K562 (cell line): ENCODE results near the gene ACER1. TPM values are rescaled to one million over a fixed set of nuclear protein-coding genes. Genes with fewer than 3 reads are reported as not detected.

Experiments used
- ETV1 ChIP-seq: fragments of 450-650 bp; conservative IDR thresholded peaks from 2 replicates; pipeline ENCODE4 v1.6.1; 2016; ENCODE audit warnings: missing genetic modification characterization, control low read depth, low read depth, missing compliant biosample characterization
- MLLT1 ChIP-seq, 2 experiments: fragments of 450-650 bp; IDR thresholded peaks; 2 replicates each; pipeline ENCODE4 v1.6.1; 2016
- MYNN ChIP-seq, 2 experiments: sonication (generic); formaldehyde crosslinking in 1 of 2; IDR thresholded peaks; 2 replicates each; pipeline versions ENCODE4 v1.5.0 to v1.6.1; 2016 to 2020; ENCODE audit warnings: antibody characterized with exemption in 1 of 2, missing genetic modification reagents in 1 of 2
- NBN ChIP-seq: fragments of 450-650 bp; IDR thresholded peaks from 2 replicates; pipeline ENCODE4 v1.6.1; 2016; ENCODE audit warnings: low read depth, mild to moderate bottlenecking
- PBX2 ChIP-seq, 2 experiments: IDR thresholded peaks in 1 of 2; conservative IDR thresholded peaks in 1 of 2; 2 replicates each; pipeline ENCODE4 v1.6.1; 2016; ENCODE audit warnings: low read depth in 2 of 2, mild to moderate bottlenecking in 1 of 2, missing compliant biosample characterization in 1 of 2, missing genetic modification characterization in 1 of 2, moderate library complexity in 1 of 2
- PKNOX1 ChIP-seq: fragments of 450-650 bp; IDR thresholded peaks from 2 replicates; pipeline ENCODE4 v1.6.1; 2016
- PRDM10 ChIP-seq: fragments of 450-650 bp; IDR thresholded peaks from 2 replicates; pipeline ENCODE4 v1.6.1; 2018; ENCODE audit not compliant: partially characterized antibody
- TCFL5 ChIP-seq: fragments of 250-450 bp; sonication (Bioruptor Pico); conservative IDR thresholded peaks from 2 replicates; pipeline ENCODE4 v1.6.1; 2021; ENCODE audit warnings: mild to moderate bottlenecking, moderate library complexity, matching md5 sums
- ZBTB11 ChIP-seq, 3 experiments: fragments of 200-800 bp in 1 of 3; fragments of 250-450 bp in 1 of 3; fragments of 450-650 bp in 1 of 3; sonication (Bioruptor Pico) in 1 of 3; sonication (Bioruptor generic) in 1 of 3; formaldehyde crosslinking in 1 of 3; IDR thresholded peaks; 2 replicates each; pipeline versions ENCODE4 v1.6.1 to v1.8.0; 2016 to 2022; ENCODE audit warnings: mild to moderate bottlenecking in 2 of 3, missing genetic modification characterization in 2 of 3, missing compliant biosample characterization in 1 of 3, moderate library complexity in 1 of 3
- ZNF12 ChIP-seq: sonication (generic); formaldehyde crosslinking; IDR thresholded peaks from 2 replicates; pipeline ENCODE4 v1.4.0; 2020; ENCODE audit warnings: mild to moderate bottlenecking, missing genetic modification reagents
- ZNF133 ChIP-seq: fragments of 250-450 bp; sonication (Bioruptor Pico); IDR thresholded peaks from 2 replicates; pipeline ENCODE4 v1.4.0; 2020; ENCODE audit warnings: mild to moderate bottlenecking
- polyA plus RNA-seq, 8 experiments: library from polyadenylated mRNA; depleted of rRNA in 4 of 8; stranded (reverse) in 5 of 8; unstranded in 3 of 8; fragments of >200 nt; fragmentation: Nextera tagmentation in 2 of 8; fragmentation: Illumina TruSeq in 1 of 8; extraction: Ambion mirVana in 2 of 8; extraction: Trizol in 1 of 8; gene quantifications; 2 replicates each; pipeline versions ENCODE4 v1.2.1 to v1.2.3, GENCODE V29; 2011 to 2014; ENCODE audit warnings: inconsistent platforms in 1 of 8, missing spikeins in 1 of 8
- total RNA-seq, 7 experiments: library from RNA; depleted of rRNA in 6 of 7; stranded (reverse); fragments of >200 nt in 6 of 7; fragmentation: Illumina TruSeq in 2 of 7; extraction: Trizol in 2 of 7; gene quantifications; 2 replicates each; pipeline versions ENCODE4 v1.2.1 to v1.2.3, GENCODE V29; 2011 to 2021; ENCODE audit warnings: low replicate concordance in 1 of 7

The ACER1 gene
- total and polyA plus RNA-seq, 9 of the 15 experiments (the other 6 are each of a cell fraction or from before 2014, with no cell fraction given): not detected

- TF ChIP-seq PKNOX1 (peak; percentile 94), ETV1 (tag) (peak; percentile 46; the same call in 1 of the 2 replicates), NBN (no peak), TCFL5 (CRISPR knock-in tag) (no peak), MLLT1 (IDR thresholded peaks at IDR 0.05) (no peak), ZNF133 (CRISPR knock-in tag) (no peak), ZBTB11 (CRISPR knock-in tag; IDR thresholded peaks at IDR 0.05) (peak in 1 of 3 experiments; percentile 73; a peak in 2 of 6 replicates), PRDM10 (peak; percentile 85), MYNN (IDR thresholded peaks at IDR 0.05) (peak; percentile 61; the same call in 1 of the 2 replicates), MYNN (CRISPR knock-in tag; IDR thresholded peaks at IDR 0.05) (no peak), ZNF12 (CRISPR knock-in tag) (no peak), PBX2 (CRISPR knock-in tag; IDR thresholded peaks at IDR 0.05; ENCODE audit: low read depth) (no peak), PBX2 (tag; conservative IDR thresholded peaks at IDR 0.05; ENCODE audit: low read depth) (peak; percentile 88)
These were observed 59.5 kb downstream of the ACER1 start (continued) for GRCh38 chr19:6273701-6274601.
